Gastroesophageal sphincter (tissue), 4 donors: ENCODE results near the gene NFKBIA. TPM values are rescaled to one million over a fixed set of nuclear protein-coding genes. Genes with fewer than 3 reads are reported as not detected.

Experiments used
- ATAC-seq: fragments of 150-250 bp; one replicate; pipeline ENCODE4 v1.9.1; 2016; ENCODE audit warnings: mild to moderate bottlenecking, moderate library complexity
- H3K27ac ChIP-seq, 4 donors: fragments of 200-600 bp; sonication (generic) in 3 of 4; 1 replicate in 3 of 4; 2 replicates in 1 of 4; pipeline ENCODE4 v1.5.1; 2016 to 2019
- H3K27me3 ChIP-seq: fragments of 200-600 bp; sonication (generic); one replicate; pipeline ENCODE4 v1.5.1; 2019
- H3K36me3 ChIP-seq, 2 donors: fragments of 200-600 bp; sonication (generic); one replicate each; pipeline ENCODE4 v1.5.1; 2019; ENCODE audit warnings: control low read depth in 1 of 2
- H3K4me1 ChIP-seq, 3 donors: fragments of 200-600 bp; sonication (generic); 1 replicate in 2 of 3; 2 replicates in 1 of 3; pipeline ENCODE4 v1.5.1; 2016 to 2019; ENCODE audit warnings: control low read depth in 2 of 3
- H3K4me3 ChIP-seq, 2 donors: fragments of 200-600 bp; sonication (generic); one replicate each; pipeline ENCODE4 v1.5.1; 2019; ENCODE audit warnings: mild to moderate bottlenecking in 1 of 2, moderate library complexity in 1 of 2
- H3K9me3 ChIP-seq, 3 donors: fragments of 200-600 bp; sonication (generic); one replicate each; pipeline ENCODE4 v1.5.1; 2017 to 2019; ENCODE audit warnings: control low read depth in 2 of 3
- EP300 ChIP-seq: sonication (generic); formaldehyde crosslinking; IDR thresholded peaks from one replicate; pipeline ENCODE4 v1.6.1; 2017; ENCODE audit warnings: antibody characterized with exemption, mild to moderate bottlenecking
- POLR2A ChIP-seq, 2 donors: fragments of 450-650 bp; IDR thresholded peaks; one replicate each; pipeline ENCODE4 v1.6.1; 2017; ENCODE audit warnings: antibody characterized with exemption in 2 of 2, mild to moderate bottlenecking in 2 of 2, moderate library complexity in 1 of 2
- POLR2AphosphoS5 ChIP-seq: sonication (generic); formaldehyde crosslinking; IDR thresholded peaks from one replicate; pipeline ENCODE4 v1.6.1; 2017; ENCODE audit warnings: antibody characterized with exemption
- WGBS, 2 donors: methylation state at CpG; one replicate each; pipeline ENCODE4 v1.1.5; 2018; ENCODE audit warnings: low coverage in 1 of 2; 5-methylcytosine and 5-hydroxymethylcytosine counted together
- total RNA-seq, 4 donors: library from RNA; depleted of rRNA; stranded (reverse); fragments of >200 nt; gene quantifications; one replicate each; pipeline ENCODE4 v1.1.0, GENCODE V29; 2016
- TF ChIP-seq, protein P1 (sequence below), 4 experiments: fragments of 200-600 bp in 2 of 4; fragments of 450-650 bp in 2 of 4; sonication (generic) in 1 of 4; IDR thresholded peaks; one replicate each; pipeline ENCODE4 v1.5.1; 2017 to 2019; ENCODE audit warnings: antibody characterized with exemption in 4 of 4, mild to moderate bottlenecking in 2 of 4, moderate library complexity in 2 of 4

Gene NFKBIA
- total RNA-seq, 4 donors from 2014 or later, result 285 to 493 (median 341) TPM

DNA sequence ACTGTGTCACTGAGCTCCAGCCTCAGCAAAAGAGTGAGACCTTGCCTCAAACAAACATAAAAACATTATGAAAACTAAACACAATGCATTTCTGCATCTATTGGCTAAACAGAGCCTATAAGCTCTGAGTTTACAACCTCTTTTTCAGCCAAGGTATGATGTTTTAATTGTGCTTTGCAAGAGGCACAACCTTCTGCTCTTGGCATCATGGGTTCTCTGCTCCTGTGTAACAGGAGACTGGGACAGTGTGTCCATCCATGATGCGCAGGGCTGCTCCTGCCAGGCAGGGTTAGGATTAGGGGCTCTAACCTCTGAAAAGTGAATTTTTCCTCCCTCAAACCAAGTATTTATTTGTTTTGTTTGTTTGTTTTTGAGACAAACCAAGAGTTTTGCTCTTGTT is 5.0 kb upstream of the NFKBIA start:
- Histone ChIP-seq H3K27me3 (no peaks in the 10 kb centered on the region), H3K36me3 (no peaks in the 10 kb centered on the region), H3K9me3 (no peaks in the 10 kb centered on the region), H3K4me1 (peaks cover 4 to 45% (median 11%) of the 10 kb centered on the region in 3 donors), H3K27ac (peak overlapping the region in 1 of 4 donors; percentile 30), H3K4me3 (no peak overlapping the region)
- ATAC-seq, result no peak
- 90 to 100% methylated on average over 1 of the region's 1 CpG for WGBS, 2 donors
- TF ChIP-seq EP300, result no peak
- TF ChIP-seq, protein P1, sequence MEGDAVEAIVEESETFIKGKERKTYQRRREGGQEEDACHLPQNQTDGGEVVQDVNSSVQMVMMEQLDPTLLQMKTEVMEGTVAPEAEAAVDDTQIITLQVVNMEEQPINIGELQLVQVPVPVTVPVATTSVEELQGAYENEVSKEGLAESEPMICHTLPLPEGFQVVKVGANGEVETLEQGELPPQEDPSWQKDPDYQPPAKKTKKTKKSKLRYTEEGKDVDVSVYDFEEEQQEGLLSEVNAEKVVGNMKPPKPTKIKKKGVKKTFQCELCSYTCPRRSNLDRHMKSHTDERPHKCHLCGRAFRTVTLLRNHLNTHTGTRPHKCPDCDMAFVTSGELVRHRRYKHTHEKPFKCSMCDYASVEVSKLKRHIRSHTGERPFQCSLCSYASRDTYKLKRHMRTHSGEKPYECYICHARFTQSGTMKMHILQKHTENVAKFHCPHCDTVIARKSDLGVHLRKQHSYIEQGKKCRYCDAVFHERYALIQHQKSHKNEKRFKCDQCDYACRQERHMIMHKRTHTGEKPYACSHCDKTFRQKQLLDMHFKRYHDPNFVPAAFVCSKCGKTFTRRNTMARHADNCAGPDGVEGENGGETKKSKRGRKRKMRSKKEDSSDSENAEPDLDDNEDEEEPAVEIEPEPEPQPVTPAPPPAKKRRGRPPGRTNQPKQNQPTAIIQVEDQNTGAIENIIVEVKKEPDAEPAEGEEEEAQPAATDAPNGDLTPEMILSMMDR (IDR thresholded peaks at IDR 0.05), result no peak

DNA sequence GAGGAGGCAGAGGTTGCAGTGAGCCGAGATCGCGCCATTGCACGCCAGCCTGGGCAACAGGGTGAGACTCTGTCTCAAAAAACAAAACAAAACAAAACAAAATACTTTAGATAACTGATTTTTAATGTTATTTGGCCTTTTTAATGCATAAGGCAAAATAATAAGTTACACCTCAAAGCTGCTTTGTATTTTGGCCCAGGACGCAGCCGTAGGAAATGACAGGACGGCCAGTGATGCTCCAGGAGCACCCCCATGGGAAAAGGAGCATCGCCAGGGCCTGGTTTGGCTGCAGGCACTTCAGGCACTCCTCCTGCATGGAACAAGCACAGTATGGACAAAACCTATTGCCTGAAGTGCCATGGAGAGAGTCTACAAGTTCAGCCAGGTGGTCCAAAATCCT is 3.5 kb upstream of the NFKBIA start:
- Histone ChIP-seq H3K27me3 (no peaks in the 10 kb centered on the region), H3K4me3 (no peak overlapping the region), H3K9me3 (no peaks in the 10 kb centered on the region), H3K27ac (peak overlapping the region in 1 of 4 donors; percentile 30), H3K36me3 (peaks cover 2 to 7% of the 10 kb centered on the region in 2 donors), H3K4me1 (peaks cover 4 to 31% (median 11%) of the 10 kb centered on the region in 3 donors)
- WGBS, 2 donors, result 83 to 94% methylated on average over 8 of the region's 8 CpGs
- no peak for ATAC-seq
- no peak for TF ChIP-seq POLR2A (IDR thresholded peaks at IDR 0.05)
- no peak for TF ChIP-seq EP300
- no peak for TF ChIP-seq POLR2AphosphoS5

DNA sequence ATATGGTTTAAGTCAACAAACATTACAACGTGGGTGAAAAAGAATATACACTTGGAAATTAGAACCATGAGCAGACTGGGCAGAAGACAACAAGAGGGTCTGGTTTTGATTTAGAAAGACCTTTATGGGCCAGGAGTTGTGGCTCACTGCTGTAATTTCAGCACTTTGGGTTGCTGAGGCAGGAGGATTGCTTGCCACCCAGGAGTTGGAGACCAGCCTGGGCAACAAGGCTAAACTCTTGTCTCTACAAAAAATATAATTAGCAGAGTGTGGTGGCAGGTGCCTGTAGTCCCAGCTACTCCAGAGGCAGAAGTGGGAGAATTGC is 2.7 kb upstream of the NFKBIA start:
- 33 to 56% methylated on average over 1 of the region's 1 CpG for WGBS, 2 donors
- ATAC-seq, result no peak
- no peak overlapping the region for H3K4me3 ChIP-seq
- peaks cover 4 to 28% (median 11%) of the 10 kb centered on the region in 3 donors for H3K4me1 ChIP-seq
- H3K27me3 ChIP-seq, result no peaks in the 10 kb centered on the region
- peak overlapping the region in 2 of 4 donors; percentile 27 to 100 for H3K27ac ChIP-seq
- TF ChIP-seq POLR2AphosphoS5 (no peak), POLR2A (IDR thresholded peaks at IDR 0.05) (no peak)
- TF ChIP-seq, protein P1 (IDR thresholded peaks at IDR 0.05), result no peak
- no peaks in the 10 kb centered on the region for H3K9me3 ChIP-seq
- peaks cover 4 to 14% of the 10 kb centered on the region in 2 donors for H3K36me3 ChIP-seq

DNA sequence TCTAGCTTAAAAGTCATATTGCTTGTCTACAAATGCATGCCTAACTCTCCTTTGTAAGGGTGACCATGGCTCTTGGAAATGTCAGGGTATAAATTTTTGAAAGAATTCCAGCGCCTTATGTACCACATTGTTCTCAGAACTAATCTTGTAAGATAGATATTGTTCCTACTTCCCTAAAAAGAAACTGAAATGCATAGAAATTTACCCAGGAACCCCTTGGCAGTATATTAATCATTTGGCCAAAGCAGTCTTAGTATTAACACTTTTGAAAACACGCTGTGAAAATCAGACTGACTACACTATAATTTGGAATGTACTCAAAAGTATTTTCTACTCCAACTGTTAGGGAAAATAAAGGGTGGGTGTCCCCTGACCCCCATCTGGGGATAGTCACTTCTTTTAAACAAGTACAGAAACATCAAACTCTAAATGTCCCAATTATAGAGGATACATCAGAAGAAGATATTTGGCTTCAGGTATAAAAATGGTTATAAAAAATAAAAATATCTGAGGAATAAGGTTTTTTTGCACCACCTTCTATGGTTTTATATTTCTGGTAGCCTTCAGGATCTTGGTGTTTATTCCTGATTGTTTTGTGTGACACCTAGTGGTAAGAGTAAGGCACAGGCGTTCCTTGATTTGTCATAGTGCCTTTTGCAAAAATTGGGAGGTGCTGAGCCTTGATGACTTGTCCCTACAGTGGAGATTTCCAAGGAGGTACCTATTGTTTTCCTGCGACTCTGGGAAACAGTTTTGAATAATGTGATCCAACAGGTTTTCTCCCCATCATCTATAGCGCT is 2.2 kb upstream of the NFKBIA start:
- Histone ChIP-seq H3K4me3 (no peak overlapping the region), H3K4me1 (peaks cover 4 to 28% (median 11%) of the 10 kb centered on the region in 3 donors), H3K9me3 (no peaks in the 10 kb centered on the region), H3K27ac (peak overlapping the region in 3 of 4 donors; percentile 100), H3K27me3 (no peaks in the 10 kb centered on the region), H3K36me3 (peaks cover 4 to 20% of the 10 kb centered on the region in 2 donors)
- no peak for ATAC-seq
- 17 to 31% methylated on average over 5 of the region's 5 CpGs for WGBS, 2 donors
- no peak for TF ChIP-seq EP300
- TF ChIP-seq POLR2A (IDR thresholded peaks at IDR 0.05), result no peak
- TF ChIP-seq, protein P1 (IDR thresholded peaks at IDR 0.05), result peak; percentile 81 to 96 (median 88)
- TF ChIP-seq POLR2AphosphoS5, result peak; percentile 51

DNA sequence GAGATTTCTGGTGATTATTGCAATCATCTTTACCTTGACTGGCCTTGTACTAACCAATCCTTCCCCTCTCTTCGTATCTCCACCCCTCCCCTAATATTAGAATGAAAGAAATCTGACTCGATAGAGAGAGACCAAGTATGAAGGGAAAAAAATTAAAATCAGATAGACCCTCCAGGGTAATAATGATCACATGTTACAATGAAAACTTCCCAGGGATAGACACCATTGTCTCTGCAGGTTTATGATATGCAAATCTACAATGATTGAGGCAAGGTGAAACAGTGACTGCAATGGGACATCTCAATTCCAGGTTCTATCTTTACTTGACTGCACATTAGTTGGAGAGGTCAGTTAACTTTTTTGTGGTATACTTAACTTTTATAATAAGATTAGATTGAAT is 1.5 kb upstream of the NFKBIA start:
- 38 to 61% methylated on average over 2 of the region's 2 CpGs for WGBS, 2 donors
- ATAC-seq, result no peak
- H3K27ac ChIP-seq, result peak overlapping the region; percentile 99 to 100 (median 100)

More for the DNA sequence above, 1.5 kb upstream of the NFKBIA start:
- Histone ChIP-seq H3K4me1 (peaks cover 4 to 34% (median 12%) of the 10 kb centered on the region in 3 donors), H3K36me3 (peaks cover 6 to 26% of the 10 kb centered on the region in 2 donors), H3K9me3 (no peaks in the 10 kb centered on the region), H3K27me3 (no peaks in the 10 kb centered on the region), H3K4me3 (peak overlapping the region; percentile 97 to 98)
- TF ChIP-seq, protein P1 (IDR thresholded peaks at IDR 0.05), result no peak
- TF ChIP-seq EP300, result no peak
- TF ChIP-seq POLR2AphosphoS5, result no peak
- TF ChIP-seq POLR2A (IDR thresholded peaks at IDR 0.05), result no peak
